Lung (tissue), 12 donors: ENCODE measurements around the gene DNMT3A. TPM values are rescaled to one million over a fixed set of nuclear protein-coding genes. Genes with fewer than 3 reads are reported as not detected.

ENCODE experiments used
- ATAC-seq: fragments of 200-7000 bp; cut with Tn5 transposase; one replicate; pipeline ENCODE4 v1.9.1; 2020; ENCODE audit warnings: moderate number of reproducible peaks; ENCODE audit not compliant: insufficient read depth, low FRiP score
- DNase-seq, 3 donors: peaks; one replicate each; pipeline ENCODE4 v3.0.0-alpha.2; 2013 to 2017
- H3K27ac ChIP-seq, 2 donors: one replicate each; pipeline ENCODE4 v1.5.1; 2013; ENCODE audit warnings: mild to moderate bottlenecking in 2 of 2, moderate library complexity in 2 of 2, control low read depth in 1 of 2, inconsistent platforms in 1 of 2, low read depth in 1 of 2, low read length in 1 of 2
- H3K27me3 ChIP-seq, 3 donors: one replicate each; pipeline ENCODE4 v1.5.1; 2013; ENCODE audit warnings: low read length in 2 of 3; ENCODE audit not compliant: control insufficient read depth in 3 of 3, insufficient read depth in 3 of 3
- H3K36me3 ChIP-seq, 4 donors: one replicate each; pipeline ENCODE4 v1.5.1; 2013; ENCODE audit warnings: low read length in 4 of 4, mild to moderate bottlenecking in 1 of 4, moderate library complexity in 1 of 4; ENCODE audit not compliant: control insufficient read depth in 4 of 4, insufficient read depth in 4 of 4
- H3K4me1 ChIP-seq, 5 donors: one replicate each; pipeline ENCODE4 v1.5.1; 2013; ENCODE audit warnings: low read length in 5 of 5, mild to moderate bottlenecking in 2 of 5, moderate library complexity in 1 of 5; ENCODE audit not compliant: control insufficient read depth in 5 of 5, insufficient read depth in 5 of 5
- H3K4me3 ChIP-seq: one replicate; pipeline ENCODE4 v1.5.1; 2013; ENCODE audit warnings: mild to moderate bottlenecking, control low read depth, moderate library complexity
- H3K9ac ChIP-seq, 2 donors: one replicate each; pipeline ENCODE4 v1.5.1; 2013; ENCODE audit warnings: low read length in 2 of 2, control low read depth in 1 of 2; ENCODE audit not compliant: insufficient read depth in 1 of 2
- H3K9me3 ChIP-seq, 4 donors: one replicate each; pipeline ENCODE4 v1.5.1; 2013; ENCODE audit warnings: low read length in 3 of 4, mild to moderate bottlenecking in 1 of 4, moderate library complexity in 1 of 4; ENCODE audit not compliant: control insufficient read depth in 4 of 4, insufficient read depth in 3 of 4
- CTCF ChIP-seq: IDR thresholded peaks from 2 replicates; pipeline ENCODE4 v1.5.1; 2012; ENCODE audit warnings: mild to moderate bottlenecking; ENCODE audit errors: control extremely low read depth, extremely low read depth
- WGBS, 2 donors: extraction: QIAGEN DNeasy Blood & Tissue Kit; methylation state at CpG; one replicate each; pipeline ENCODE4 v1.1.7; 2013; 5-methylcytosine and 5-hydroxymethylcytosine counted together
- polyA plus RNA-seq, 2 donors: library from polyadenylated mRNA; stranded (reverse); fragments of 200-250 nt; gene quantifications; one replicate each; pipeline ENCODE4 v1.2.1, GENCODE V29; 2013
- total RNA-seq, 2 donors: library from RNA; depleted of rRNA in 1 of 2; stranded (reverse); fragments of >200 nt in 1 of 2; gene quantifications; one replicate each; pipeline ENCODE4 v1.2.1, GENCODE V29; 2014 to 2021
- donor health status: control.
- donor health status: control.
- donor health status: Bipolar disorder and iron deficiency.
- donor health status: healthy.
- donor health status: DM: yes; HTN: yes; CAD: no.

Gene DNMT3A
- total and polyA plus RNA-seq, 4 donors: 9.2 to 61.0 (median 26.9) TPM

- WGBS, 2 donors: 97 to 98% methylated on average over 9 of the region's 9 CpGs
- ATAC-seq: no peak
- H3K27ac ChIP-seq: no peak overlapping the region
- no peak for TF ChIP-seq CTCF
- H3K27me3 ChIP-seq: no peaks in the 10 kb centered on the region
- DNase-seq: no peak
- no peak overlapping the region for H3K9ac ChIP-seq
- H3K9me3 ChIP-seq: no peaks in the 10 kb centered on the region
- peaks cover 0 to 5% (median 0%) of the 10 kb centered on the region in 5 donors for H3K4me1 ChIP-seq
- no peak overlapping the region for H3K4me3 ChIP-seq
- H3K36me3 ChIP-seq: peaks cover 0 to 8% (median under 1%) of the 10 kb centered on the region in 4 donors
These were observed 42.1 kb upstream of the DNMT3A start for GRCh38 chr2:25383806-25384205.

GRCh38 chr2:25381502-25381901 lies 39.8 kb upstream of the DNMT3A start:
- no peak overlapping the region for H3K4me3 ChIP-seq
- no peaks in the 10 kb centered on the region for H3K9me3 ChIP-seq
- no peaks in the 10 kb centered on the region for H3K27me3 ChIP-seq
- 57 to 77% methylated on average over 7 of the region's 7 CpGs for WGBS, 2 donors
- ATAC-seq (no peak), DNase-seq (no peak)
- no peak for TF ChIP-seq CTCF
- H3K9ac ChIP-seq: no peak overlapping the region
- H3K27ac ChIP-seq: no peak overlapping the region
- H3K36me3 ChIP-seq: peaks cover 0 to 2% (median 0%) of the 10 kb centered on the region in 4 donors
- H3K4me1 ChIP-seq: peaks cover 0 to 9% (median 6%) of the 10 kb centered on the region in 5 donors

- no peak for TF ChIP-seq CTCF
- H3K4me3 ChIP-seq: no peak overlapping the region
- H3K27ac ChIP-seq: no peak overlapping the region
- H3K36me3 ChIP-seq: peaks cover 0 to 2% (median 0%) of the 10 kb centered on the region in 4 donors
- H3K4me1 ChIP-seq: peaks cover 0 to 16% (median 8%) of the 10 kb centered on the region in 5 donors
- no peak overlapping the region for H3K9ac ChIP-seq
- 91 to 93% methylated on average over 12 of the region's 12 CpGs for WGBS, 2 donors
- ATAC-seq (no peak), DNase-seq (no peak)
- H3K27me3 ChIP-seq: no peaks in the 10 kb centered on the region
- H3K9me3 ChIP-seq: no peaks in the 10 kb centered on the region
These were observed 39.1 kb upstream of the DNMT3A start for GRCh38 chr2:25380586-25381375.

GRCh38 chr2:25380023-25380422 lies 38.3 kb upstream of the DNMT3A start:
- H3K4me1 ChIP-seq: peaks cover 0 to 17% (median 8%) of the 10 kb centered on the region in 5 donors
- H3K9me3 ChIP-seq: no peaks in the 10 kb centered on the region
- no peaks in the 10 kb centered on the region for H3K36me3 ChIP-seq
- no peak for ATAC-seq
- no peaks in the 10 kb centered on the region for H3K27me3 ChIP-seq
- H3K9ac ChIP-seq: no peak overlapping the region
- no peak for DNase-seq
- no peak overlapping the region for H3K27ac ChIP-seq
- no peak overlapping the region for H3K4me3 ChIP-seq
- 95 to 96% methylated on average over 5 of the region's 5 CpGs for WGBS, 2 donors
- no peak for TF ChIP-seq CTCF
